Prostate gland (tissue), 2 donors: ENCODE data around the gene STXBP5L.

Experiments
- POLR2A ChIP-seq: fragments of 450-650 bp; IDR thresholded peaks from one replicate; pipeline ENCODE4 v1.6.1; 2016; ENCODE audit warnings: antibody characterized with exemption, mild to moderate bottlenecking
- POLR2AphosphoS5 ChIP-seq: sonication (generic); formaldehyde crosslinking; IDR thresholded peaks from one replicate; pipeline ENCODE4 v1.6.1; 2017; ENCODE audit warnings: antibody characterized with exemption
- TF ChIP-seq, protein P1 (sequence below), 4 experiments: fragments of 200-600 bp in 2 of 4; fragments of 450-650 bp in 2 of 4; sonication (generic) in 2 of 4; IDR thresholded peaks; 1 replicate in 3 of 4; 2 replicates in 1 of 4; pipeline ENCODE4 v1.5.1; 2016 to 2019; ENCODE audit warnings: antibody characterized with exemption in 4 of 4, mild to moderate bottlenecking in 2 of 4, moderate library complexity in 2 of 4

DNA sequence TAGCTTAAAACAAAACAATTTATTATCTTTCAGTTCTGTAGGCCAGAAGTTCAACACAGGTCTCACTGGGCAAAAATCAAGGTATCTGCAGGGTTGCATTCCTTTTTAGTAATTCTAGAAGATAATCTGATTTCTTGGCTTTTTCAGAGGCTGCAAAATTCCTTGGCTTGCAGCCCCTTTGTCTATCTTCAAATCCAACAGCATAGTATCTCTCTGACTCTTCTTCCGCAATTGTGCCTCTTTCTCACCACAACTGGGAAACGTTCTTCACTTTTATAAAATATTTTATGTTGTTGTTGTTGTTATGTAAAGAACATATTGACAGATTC is 218.7 kb downstream of the STXBP5L start:
- TF ChIP-seq POLR2AphosphoS5 (no peak), POLR2A (no peak)
- TF ChIP-seq, protein P1, sequence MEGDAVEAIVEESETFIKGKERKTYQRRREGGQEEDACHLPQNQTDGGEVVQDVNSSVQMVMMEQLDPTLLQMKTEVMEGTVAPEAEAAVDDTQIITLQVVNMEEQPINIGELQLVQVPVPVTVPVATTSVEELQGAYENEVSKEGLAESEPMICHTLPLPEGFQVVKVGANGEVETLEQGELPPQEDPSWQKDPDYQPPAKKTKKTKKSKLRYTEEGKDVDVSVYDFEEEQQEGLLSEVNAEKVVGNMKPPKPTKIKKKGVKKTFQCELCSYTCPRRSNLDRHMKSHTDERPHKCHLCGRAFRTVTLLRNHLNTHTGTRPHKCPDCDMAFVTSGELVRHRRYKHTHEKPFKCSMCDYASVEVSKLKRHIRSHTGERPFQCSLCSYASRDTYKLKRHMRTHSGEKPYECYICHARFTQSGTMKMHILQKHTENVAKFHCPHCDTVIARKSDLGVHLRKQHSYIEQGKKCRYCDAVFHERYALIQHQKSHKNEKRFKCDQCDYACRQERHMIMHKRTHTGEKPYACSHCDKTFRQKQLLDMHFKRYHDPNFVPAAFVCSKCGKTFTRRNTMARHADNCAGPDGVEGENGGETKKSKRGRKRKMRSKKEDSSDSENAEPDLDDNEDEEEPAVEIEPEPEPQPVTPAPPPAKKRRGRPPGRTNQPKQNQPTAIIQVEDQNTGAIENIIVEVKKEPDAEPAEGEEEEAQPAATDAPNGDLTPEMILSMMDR (IDR thresholded peaks at IDR 0.05), result no peak
